Activated CD8-positive, alpha-beta memory T cell treated with anti-CD3 and anti-CD28 coated beads for 24 hours (primary cell): Measurements from ENCODE around the gene TRIM66.

Source experiments
- DNase-seq: peaks from one replicate; pipeline ENCODE4 v3.0.0-alpha.2; 2020

TRIM66 gene

GRCh38 chr11:8604078-8604723, 78.3 kb downstream of the TRIM66 start:
- peak; percentile 72 for DNase-seq

- no peak for DNase-seq
Observed at GRCh38 chr11:8603696-8604077, 78.8 kb downstream of the TRIM66 start.

GRCh38 chr11:8601376-8602133, 80.9 kb downstream of the TRIM66 start:
- DNase-seq = no peak

DNA sequence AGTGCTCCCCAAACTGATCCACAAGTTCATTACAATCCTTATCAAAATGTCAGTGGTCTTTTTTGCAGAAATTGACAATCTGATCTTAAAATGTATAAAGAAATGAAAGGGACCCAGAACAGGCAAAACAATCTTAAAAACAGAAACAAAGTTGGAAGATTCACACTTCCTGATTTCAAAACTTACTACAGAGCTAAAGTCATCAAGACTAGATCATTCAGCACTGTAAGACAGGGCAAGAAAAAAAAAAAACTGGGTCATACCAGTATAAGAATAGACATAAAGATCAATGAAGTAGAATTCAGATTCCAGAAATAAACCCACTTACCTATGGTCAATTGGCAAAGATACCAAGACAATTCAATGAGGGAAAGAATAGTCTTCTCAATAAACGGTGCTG, 84.0 kb downstream of the TRIM66 start:
- no peak for DNase-seq

DNA sequence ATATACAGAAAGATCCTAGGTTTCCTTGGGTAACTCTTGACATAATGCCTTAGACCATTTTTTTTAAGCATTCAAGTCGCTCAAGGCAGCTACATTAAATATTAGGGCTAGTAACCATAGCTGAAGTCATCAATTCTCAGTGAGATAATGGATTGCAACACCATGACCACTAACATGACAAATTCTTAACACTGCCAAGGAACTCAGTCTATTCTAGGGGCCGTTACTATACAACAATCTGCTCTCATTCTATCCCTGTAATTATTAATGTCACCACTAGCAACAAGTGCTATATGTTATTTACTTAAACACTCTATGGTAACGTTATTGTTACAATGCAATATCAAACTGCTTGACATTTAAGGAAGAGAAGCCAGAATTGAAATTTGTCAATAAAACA, 85.3 kb downstream of the TRIM66 start:
- DNase-seq = no peak

DNA sequence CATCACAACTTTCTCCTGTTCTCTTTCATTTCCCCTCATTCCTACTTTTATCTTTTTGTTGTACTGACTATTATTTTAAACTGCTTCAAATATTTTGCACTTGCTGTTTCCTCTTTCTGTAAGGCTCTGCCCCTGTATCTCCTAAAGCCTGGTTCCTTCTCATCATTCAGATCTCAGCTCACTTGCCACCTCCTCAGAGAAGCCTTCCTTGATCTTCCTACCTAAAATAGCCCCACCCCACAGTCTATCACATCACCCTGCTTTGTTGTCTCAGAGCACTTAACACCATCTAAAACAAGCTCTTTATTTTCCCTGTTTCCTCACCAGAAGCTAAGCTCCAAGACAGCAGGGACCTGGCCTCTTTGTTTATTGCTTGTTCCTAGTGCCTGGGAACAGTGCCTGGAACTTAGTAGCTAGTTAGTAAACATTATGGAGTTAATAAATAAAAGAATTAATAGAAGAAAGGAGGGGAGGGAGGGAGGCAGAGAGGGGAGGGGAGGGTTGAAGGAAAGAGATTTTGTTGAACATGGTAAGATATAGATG, 85.9 kb downstream of the TRIM66 start:
- no peak for DNase-seq

GRCh38 chr11:8593935-8594909, 88.2 kb downstream of the TRIM66 start, which contains the start of gene STK33:
TSS of gene STK33 (minus strand) at chr11:8594228. CDS start at chr11:8474905, 119,323 bp downstream.
- DNase-seq = peak; percentile 73

DNA sequence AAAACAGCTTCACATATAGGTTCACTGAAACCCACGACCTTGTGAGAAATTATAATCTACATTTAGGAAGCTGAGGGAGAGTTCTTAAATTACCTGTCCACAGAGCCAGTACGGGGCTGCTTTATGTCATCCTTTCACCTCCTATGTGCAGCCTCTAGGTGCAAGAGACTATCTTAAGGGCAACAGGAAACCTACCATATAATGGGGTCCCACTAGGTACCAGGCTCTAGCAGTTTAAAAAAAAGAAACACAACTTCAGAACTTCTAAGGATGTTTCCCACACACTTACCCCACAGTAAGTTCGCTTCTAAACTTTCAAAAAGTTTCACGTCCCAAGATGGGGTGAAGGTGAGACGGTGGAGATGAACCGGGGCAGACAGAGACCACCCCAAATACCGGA, 89.0 kb downstream of the TRIM66 start:
- no peak for DNase-seq

DNA sequence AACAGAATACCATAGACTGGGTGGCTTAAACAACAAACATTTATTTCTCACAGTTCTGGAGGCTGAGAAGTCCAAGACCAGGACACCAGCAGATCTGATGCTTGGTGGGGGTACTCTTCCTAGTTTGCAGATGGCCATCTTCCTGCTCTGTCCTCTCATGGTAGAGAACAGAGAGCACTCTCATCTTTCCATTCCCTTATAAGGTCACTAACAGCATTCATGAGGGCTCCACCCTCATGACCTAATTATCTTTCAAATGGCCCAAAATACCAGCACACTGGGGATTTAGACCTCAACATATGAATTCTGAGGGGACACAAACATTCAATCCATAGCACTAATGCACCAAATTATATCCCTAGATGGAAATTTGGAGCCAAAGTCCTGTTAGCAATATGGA, 94.5 kb downstream of the TRIM66 start:
- no peak for DNase-seq

- DNase-seq = no peak
Observed at GRCh38 chr11:8586805-8587204, 95.7 kb downstream of the TRIM66 start.

DNA sequence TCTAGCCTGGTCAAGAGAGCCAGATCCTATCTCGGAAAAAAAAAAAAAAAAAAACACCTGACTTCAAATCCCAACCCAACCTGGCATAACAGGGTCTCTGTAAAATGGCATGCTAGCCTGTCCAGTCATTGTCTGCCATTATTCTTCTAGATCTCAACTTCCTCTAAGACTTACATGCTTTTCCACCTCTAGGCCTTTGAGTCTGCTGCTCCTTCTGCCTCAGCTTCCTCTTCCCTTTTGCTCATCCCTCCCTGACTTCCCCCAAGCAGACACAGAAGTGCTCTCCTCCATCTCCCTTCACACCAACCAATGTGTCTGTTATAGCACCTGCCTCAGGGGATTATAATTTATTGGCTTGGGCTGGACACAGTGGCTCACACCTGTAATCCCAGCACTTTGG, 96.3 kb downstream of the TRIM66 start:
- no peak for DNase-seq

DNA sequence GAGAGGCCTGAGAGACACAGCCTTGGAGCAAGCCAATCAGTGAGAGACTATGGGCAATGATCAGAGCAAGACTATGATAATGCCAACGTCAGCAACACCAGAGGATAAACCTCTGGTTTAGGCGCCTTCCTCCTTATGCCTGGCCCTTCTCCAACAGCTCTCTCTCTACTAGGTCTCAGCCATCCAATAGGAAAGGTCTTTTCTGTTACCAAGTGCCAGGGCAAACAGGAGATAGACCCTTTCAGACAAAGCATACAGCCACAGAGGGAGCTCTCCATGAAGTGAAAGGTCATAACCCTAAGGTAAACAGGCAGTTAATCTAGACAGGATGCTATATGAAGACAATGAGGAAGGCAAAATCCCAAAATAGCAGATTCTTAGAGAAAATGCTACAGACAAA, 98.0 kb downstream of the TRIM66 start:
- DNase-seq = no peak

DNA sequence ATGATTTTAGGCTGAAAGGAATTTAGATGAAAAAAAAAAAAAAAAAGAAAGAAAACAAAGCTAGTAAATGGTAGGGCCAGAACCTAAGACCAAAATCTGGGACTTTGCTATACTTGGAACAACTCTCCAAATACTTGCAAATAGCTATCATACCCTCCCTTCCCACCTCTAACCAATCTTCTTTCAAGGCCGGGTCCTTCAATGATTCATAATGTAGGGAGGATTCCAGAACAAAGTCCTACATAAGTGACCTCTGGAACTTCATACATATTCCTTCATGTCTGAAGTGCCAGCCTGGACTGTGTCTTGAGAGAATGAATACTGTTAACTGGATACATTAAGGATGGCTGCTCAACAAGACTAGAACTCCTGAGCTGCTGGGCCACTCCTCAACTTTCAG, 98.4 kb downstream of the TRIM66 start:
- no peak for DNase-seq

DNA sequence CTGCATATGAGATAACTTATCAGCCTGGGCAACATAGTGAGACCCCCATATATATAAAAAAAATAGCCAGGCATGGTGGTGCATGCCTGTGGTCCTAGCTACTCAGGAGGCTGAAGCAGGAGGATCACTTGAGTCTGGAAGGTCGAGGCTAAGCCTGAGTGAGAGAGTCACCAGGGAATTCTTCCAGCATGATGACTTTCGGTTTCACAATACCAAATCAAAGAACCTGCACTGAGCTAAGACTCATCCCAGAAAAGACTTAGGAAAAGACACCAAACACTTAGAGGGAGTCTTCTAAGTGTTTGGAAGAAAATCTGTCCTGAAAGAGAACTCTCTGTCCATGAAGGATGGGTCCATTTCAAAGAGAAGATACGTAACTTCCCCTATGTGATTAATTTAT, 101.2 kb downstream of the TRIM66 start:
- no peak for DNase-seq

DNA sequence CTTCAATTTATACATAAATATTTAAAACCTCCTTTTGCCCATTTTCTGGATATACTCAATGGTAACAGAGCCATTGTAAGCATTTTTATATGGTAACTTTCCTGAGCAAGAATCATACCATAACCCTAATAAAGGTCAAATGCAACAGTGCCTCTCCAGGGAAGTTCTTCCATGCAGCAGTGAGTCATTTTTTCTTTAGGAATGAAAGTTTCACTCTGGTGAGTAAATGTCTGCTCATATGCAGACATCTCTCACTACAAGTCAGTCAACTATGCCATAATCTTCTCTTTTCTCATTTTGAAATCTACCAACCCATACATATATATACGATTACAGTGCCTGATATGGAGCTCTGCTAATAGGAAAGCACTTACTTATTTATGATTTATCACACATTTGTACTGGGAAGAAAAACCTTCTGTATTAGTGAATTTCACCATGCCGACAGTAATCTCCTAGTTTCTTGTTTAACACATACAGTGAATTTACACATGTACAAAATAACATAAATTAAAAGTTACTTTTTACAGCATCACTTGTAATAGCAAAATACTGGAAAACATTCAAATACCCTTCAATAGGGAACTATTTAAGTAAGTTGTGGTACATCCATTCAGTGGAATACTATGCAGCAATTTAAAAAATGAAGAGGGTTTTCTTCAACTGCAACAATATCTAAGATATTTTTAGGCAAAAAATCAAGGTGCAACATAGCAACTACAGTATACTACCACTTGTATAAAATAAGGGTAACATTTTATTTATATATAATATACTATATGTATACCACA, 104.5 kb downstream of the TRIM66 start:
- no peak for DNase-seq

- DNase-seq = no peak
Observed at GRCh38 chr11:8574798-8575197, 107.7 kb downstream of the TRIM66 start.

DNA sequence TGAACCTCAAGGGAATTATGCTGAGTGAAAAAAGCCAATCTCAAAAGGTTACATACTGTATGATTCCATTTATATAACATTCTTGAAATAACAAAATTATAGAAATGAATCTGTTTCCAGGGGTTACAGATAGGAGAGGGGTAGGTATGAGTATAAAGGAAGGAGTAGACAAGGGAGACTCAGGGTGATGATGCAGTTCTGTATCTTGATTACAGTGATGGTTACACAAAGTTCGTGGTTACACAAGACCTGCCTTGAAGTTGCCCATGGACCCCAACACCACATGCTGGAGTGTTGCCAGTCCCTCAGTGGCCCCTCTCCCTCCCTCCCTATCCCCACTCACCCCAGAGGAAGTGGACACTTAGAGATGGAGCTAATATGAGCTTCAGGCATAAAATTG, 108.7 kb downstream of the TRIM66 start:
- no peak for DNase-seq

DNA sequence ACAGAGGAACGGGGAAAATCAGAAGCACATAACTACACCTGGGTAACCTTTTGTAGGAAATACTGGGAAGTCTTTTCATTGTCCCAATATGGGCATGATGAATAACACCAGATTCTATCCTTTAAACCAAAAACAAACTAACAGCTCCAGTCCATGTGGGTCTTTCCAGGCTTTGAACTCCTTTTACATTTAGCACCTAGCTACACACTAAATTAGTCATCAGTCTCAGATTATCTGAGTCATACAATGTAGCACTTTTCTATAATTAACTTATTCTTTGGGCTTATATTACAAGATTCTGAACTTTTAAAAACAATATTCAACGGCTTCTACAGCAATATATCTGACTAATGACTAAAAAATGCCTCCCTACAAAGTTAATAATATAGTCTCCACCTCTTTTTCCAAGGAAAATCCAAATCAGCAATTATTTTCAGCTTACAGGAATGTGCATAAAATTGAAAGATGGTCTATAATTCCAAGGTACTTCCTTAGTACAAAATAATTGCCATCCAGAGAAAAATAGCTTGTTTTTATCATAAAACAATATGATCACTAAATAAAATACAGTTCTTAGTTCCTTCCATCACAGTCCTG, 114.8 kb downstream of the TRIM66 start:
- no peak for DNase-seq

GRCh38 chr11:8566613-8567210, 115.8 kb downstream of the TRIM66 start:
- DNase-seq = no peak

- DNase-seq = no peak
Observed at GRCh38 chr11:8564526-8564925, 117.9 kb downstream of the TRIM66 start.
